Stimulated activated naive CD8-positive, alpha-beta T cell treated with anti-CD3 and anti-CD28 coated beads, Interleukin-15, Interleukin-2, amounts not matched to agents 100 ng/mL and 50 ng/mL, for 24 hours (primary cell): ENCODE results near the gene ERP27.

Source experiments
- H3K27ac Mint-ChIP-seq: one replicate; pipeline ENCODE4 v1.8.0; 2021; ENCODE audit warnings: mild to moderate bottlenecking, mixed read lengths
- H3K27me3 Mint-ChIP-seq: one replicate; pipeline ENCODE4 v1.8.0; 2021; ENCODE audit warnings: mixed read lengths
- H3K36me3 Mint-ChIP-seq: one replicate; pipeline ENCODE4 v1.8.0; 2021; ENCODE audit warnings: low read depth, mixed read lengths
- H3K4me1 Mint-ChIP-seq: one replicate; pipeline ENCODE4 v1.8.0; 2021; ENCODE audit warnings: low read depth, mixed read lengths
- H3K4me3 Mint-ChIP-seq: one replicate; pipeline ENCODE4 v1.8.0; 2021; ENCODE audit warnings: mild to moderate bottlenecking, mixed read lengths
- H3K9me3 Mint-ChIP-seq: one replicate; pipeline ENCODE4 v1.8.0; 2021; ENCODE audit warnings: mixed read lengths

The ERP27 gene

DNA sequence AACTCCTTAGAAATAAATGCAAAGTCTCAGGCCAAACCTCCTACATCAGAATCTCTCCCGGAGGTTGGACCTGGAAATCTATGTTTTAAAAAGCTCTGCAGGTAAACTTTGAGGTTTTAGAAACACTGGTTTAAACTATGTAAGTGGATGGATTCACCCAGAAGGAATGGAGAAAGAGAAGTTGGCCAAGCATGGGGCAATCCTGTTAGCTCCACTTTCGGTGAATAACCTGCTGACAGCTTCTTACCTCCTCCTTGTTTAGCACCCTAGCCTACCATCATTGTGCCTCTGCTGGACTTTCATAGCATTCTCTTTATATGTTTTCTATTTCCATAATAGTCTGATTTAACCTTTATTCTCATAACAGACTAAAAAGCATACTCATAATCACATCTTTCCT is 26.1 kb upstream of the ERP27 start:
- peaks cover 55% of the 10 kb centered on the region for H3K4me1 Mint-ChIP-seq

GRCh38 chr12:14963520-14963919 is 25.2 kb upstream of the ERP27 start:
- H3K4me3 Mint-ChIP-seq = peak overlapping the region; percentile 1
- peaks cover 57% of the 10 kb centered on the region for H3K4me1 Mint-ChIP-seq
- peaks cover 14% of the 10 kb centered on the region for H3K36me3 Mint-ChIP-seq
- peak overlapping the region; percentile 36 for H3K27ac Mint-ChIP-seq
- no peaks in the 10 kb centered on the region for H3K9me3 Mint-ChIP-seq
- H3K27me3 Mint-ChIP-seq = no peaks in the 10 kb centered on the region

More for the DNA sequence above, 26.1 kb upstream of the ERP27 start:
- H3K27ac Mint-ChIP-seq = peak overlapping the region; percentile 36
- no peak overlapping the region for H3K4me3 Mint-ChIP-seq
- no peaks in the 10 kb centered on the region for H3K9me3 Mint-ChIP-seq
- H3K36me3 Mint-ChIP-seq = peaks cover 7% of the 10 kb centered on the region
- H3K27me3 Mint-ChIP-seq = no peaks in the 10 kb centered on the region

DNA sequence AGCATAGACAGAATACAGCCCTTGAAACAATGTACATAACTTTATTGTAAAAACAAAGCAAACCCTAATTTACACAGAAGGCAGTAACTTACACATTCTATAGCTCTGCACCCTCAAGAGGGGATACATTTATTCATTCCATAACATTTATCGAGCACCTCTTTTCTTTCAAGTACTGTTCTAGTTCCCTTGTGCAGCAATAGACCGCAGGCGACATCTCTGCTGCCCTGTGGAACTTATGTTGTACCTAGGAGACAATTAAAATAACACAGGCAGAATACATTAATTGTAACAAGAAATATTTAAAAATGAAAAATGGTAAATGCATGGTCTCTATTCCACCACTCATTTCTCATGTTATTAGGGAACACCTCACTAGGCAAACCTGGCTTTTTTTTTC is 24.5 kb upstream of the ERP27 start:
- Mint-ChIP-seq H3K27me3 (no peaks in the 10 kb centered on the region), H3K9me3 (no peaks in the 10 kb centered on the region), H3K4me1 (peaks cover 60% of the 10 kb centered on the region), H3K4me3 (peak overlapping the region; percentile 99), H3K27ac (peak overlapping the region; percentile 99), H3K36me3 (peaks cover 21% of the 10 kb centered on the region)

GRCh38 chr12:14962153-14962539 is 23.8 kb upstream of the ERP27 start:
- Mint-ChIP-seq H3K27me3 (no peaks in the 10 kb centered on the region), H3K4me1 (peaks cover 60% of the 10 kb centered on the region), H3K9me3 (no peaks in the 10 kb centered on the region), H3K4me3 (peak overlapping the region; percentile 99), H3K36me3 (peaks cover 25% of the 10 kb centered on the region), H3K27ac (peak overlapping the region; percentile 99)

DNA sequence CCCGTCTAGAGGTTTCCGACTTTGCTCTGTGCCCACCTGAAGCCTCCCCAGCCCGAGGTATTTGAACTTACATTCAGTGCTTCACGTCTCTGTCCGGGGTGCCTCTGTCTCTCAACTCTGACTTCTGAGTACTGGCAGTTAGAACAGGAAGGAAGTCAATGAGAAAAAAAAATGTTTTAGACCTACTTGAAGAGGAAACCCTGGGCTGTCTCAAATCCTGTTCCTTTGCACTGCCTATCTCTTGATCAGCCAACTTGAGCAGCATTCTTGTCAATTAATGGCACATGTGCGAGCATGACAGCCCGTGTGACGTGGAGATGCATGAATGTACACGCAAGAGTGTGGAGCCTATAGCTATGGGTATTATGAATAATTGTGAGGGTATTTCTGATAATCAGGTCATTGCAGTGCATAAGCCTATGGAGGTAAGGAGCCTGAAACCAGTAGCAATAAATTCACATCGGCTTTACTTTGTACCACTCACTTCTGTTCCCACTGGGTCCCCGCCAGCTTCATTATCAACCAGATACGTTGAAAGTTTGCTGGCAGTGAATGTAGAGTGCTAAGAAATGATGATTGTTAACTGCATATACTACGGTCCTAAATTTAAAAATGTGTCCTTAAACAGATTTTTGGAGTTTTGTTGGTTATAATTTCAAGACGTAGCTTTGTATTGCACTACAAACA is 23.3 kb upstream of the ERP27 start, which contains the start of gene ARHGDIB:
Gene ARHGDIB, minus strand, starts transcription at position 136 of the 687 bp plus-strand sequence. CDS start 10,889 bp downstream, outside the sequence.
- Mint-ChIP-seq H3K27me3 (no peaks in the 10 kb centered on the region), H3K36me3 (peaks cover 25% of the 10 kb centered on the region), H3K9me3 (no peaks in the 10 kb centered on the region), H3K27ac (peak within 1 kb of the TSS; percentile 99), H3K4me1 (peaks cover 62% of the 10 kb centered on the region), H3K4me3 (peak within 1 kb of the TSS; percentile 99)

GRCh38 chr12:14960548-14961465 is 22.5 kb upstream of the ERP27 start:
- peak overlapping the region; percentile 99 for H3K4me3 Mint-ChIP-seq
- H3K27me3 Mint-ChIP-seq = no peaks in the 10 kb centered on the region
- H3K27ac Mint-ChIP-seq = peak overlapping the region; percentile 99
- no peaks in the 10 kb centered on the region for H3K9me3 Mint-ChIP-seq
- peaks cover 70% of the 10 kb centered on the region for H3K4me1 Mint-ChIP-seq
- peaks cover 25% of the 10 kb centered on the region for H3K36me3 Mint-ChIP-seq

GRCh38 chr12:14959916-14960496 is 21.7 kb upstream of the ERP27 start:
- Mint-ChIP-seq H3K4me3 (peak overlapping the region; percentile 99), H3K9me3 (no peaks in the 10 kb centered on the region), H3K36me3 (peaks cover 25% of the 10 kb centered on the region), H3K27ac (peak overlapping the region; percentile 99), H3K27me3 (no peaks in the 10 kb centered on the region), H3K4me1 (peaks cover 67% of the 10 kb centered on the region)

GRCh38 chr12:14959463-14959862 is 21.1 kb upstream of the ERP27 start:
- Mint-ChIP-seq H3K4me1 (peaks cover 67% of the 10 kb centered on the region), H3K27ac (peak overlapping the region; percentile 99), H3K4me3 (peak overlapping the region; percentile 99), H3K9me3 (no peaks in the 10 kb centered on the region), H3K36me3 (peaks cover 28% of the 10 kb centered on the region), H3K27me3 (no peaks in the 10 kb centered on the region)

- Mint-ChIP-seq H3K4me1 (peaks cover 67% of the 10 kb centered on the region), H3K27me3 (no peaks in the 10 kb centered on the region), H3K9me3 (no peaks in the 10 kb centered on the region), H3K4me3 (peak overlapping the region; percentile 99), H3K27ac (peak overlapping the region; percentile 99), H3K36me3 (peaks cover 31% of the 10 kb centered on the region)
These were observed 20.7 kb upstream of the ERP27 start for GRCh38 chr12:14959126-14959440.

DNA sequence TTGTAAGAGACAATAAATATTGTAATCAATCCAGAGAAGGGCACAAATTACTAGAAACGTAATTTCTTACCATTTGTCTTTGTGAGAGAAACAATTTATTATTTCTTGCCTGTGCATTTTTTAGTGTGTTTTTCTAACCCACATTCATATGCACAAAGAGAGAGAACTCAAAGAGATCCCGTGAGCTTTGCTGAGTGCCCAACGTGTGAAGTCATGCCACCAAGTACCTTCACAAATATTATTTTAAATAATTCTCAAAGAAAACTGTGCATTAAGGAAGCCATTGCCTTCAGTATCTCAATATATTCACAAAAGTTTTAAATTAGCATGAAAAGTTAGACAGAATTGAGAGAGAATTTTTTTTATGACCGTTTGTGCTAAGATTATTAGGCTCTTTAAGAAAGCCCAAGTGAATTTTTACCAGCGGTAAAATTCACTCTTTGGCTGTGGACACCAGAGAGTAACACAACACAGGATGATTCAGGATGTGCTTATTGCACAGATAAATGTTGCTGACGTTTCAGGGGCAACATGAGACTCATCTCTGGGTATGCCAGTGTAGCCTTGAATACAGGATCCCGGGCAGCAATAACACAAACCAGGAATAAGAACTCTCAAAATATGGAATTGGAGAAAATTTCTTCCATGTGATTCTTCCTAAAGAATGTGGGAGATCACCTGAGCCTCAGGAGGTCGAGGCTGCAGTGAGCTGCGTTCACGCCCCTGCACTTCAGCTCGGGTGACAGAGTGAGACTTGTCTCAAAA is 20.2 kb upstream of the ERP27 start:
- Mint-ChIP-seq H3K9me3 (no peaks in the 10 kb centered on the region), H3K27me3 (no peaks in the 10 kb centered on the region), H3K27ac (peak overlapping the region; percentile 99), H3K4me3 (peak overlapping the region; percentile 99), H3K4me1 (peaks cover 67% of the 10 kb centered on the region), H3K36me3 (peaks cover 31% of the 10 kb centered on the region)

DNA sequence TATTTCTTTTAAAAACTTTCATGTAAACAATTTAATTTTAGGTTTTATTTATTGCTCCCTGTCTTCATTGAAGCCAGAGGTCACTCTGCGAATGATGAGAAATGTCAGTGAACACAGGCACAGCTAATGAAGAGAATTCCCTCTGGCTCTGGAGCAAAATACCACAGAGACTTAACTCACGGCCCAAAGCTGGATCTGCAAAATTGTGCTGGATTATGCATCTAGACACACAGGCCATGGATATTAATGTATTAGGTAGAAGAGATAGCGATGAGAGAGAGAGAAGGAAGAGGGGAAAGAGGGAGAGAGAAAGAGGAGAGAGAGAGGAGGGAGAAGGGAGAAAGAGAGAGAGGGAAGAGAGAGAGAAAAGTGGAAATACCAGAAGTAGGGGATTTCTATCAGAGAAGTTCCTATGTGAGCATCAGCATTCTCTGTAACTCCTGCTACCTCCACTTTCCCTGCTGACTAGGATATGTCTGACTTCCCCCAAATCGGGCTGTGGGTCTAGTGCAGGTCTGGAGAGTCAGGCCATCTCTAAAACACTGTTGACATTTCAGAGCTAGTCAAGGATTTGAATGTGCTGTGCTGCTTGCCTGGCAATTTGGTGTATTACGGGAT is 19.3 kb upstream of the ERP27 start:
- H3K9me3 Mint-ChIP-seq = no peaks in the 10 kb centered on the region
- peaks cover 72% of the 10 kb centered on the region for H3K4me1 Mint-ChIP-seq
- H3K36me3 Mint-ChIP-seq = peaks cover 36% of the 10 kb centered on the region
- H3K27ac Mint-ChIP-seq = peak overlapping the region; percentile 99
- peak overlapping the region; percentile 99 for H3K4me3 Mint-ChIP-seq
- H3K27me3 Mint-ChIP-seq = no peaks in the 10 kb centered on the region

DNA sequence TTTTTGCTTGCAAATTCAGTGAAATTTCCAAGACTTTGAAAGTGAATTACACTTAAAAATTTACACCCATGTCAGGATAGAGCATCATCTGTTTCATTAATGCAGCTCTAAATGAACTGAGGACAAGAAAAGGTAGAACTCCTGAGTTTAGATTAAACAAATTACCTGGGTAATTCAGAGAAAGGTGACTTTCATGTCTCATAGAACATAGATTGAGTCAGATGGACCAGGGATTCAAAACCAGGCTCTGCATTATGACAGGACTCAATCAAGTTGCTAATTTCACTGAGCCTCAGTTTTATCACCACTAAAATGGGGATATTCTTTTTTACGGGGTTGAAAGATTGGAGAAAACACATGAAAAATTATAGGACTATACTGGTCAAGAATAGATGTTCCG is 18.6 kb upstream of the ERP27 start:
- peak overlapping the region; percentile 99 for H3K27ac Mint-ChIP-seq
- H3K4me1 Mint-ChIP-seq = peaks cover 79% of the 10 kb centered on the region
- peak overlapping the region; percentile 99 for H3K4me3 Mint-ChIP-seq
- H3K36me3 Mint-ChIP-seq = peaks cover 41% of the 10 kb centered on the region
- H3K27me3 Mint-ChIP-seq = no peaks in the 10 kb centered on the region
- H3K9me3 Mint-ChIP-seq = no peaks in the 10 kb centered on the region

- H3K4me1 Mint-ChIP-seq = peaks cover 86% of the 10 kb centered on the region
- peaks cover 47% of the 10 kb centered on the region for H3K36me3 Mint-ChIP-seq
- no peaks in the 10 kb centered on the region for H3K9me3 Mint-ChIP-seq
- H3K27me3 Mint-ChIP-seq = no peaks in the 10 kb centered on the region
- peak overlapping the region; percentile 99 for H3K4me3 Mint-ChIP-seq
- peak overlapping the region; percentile 99 for H3K27ac Mint-ChIP-seq
These were observed 17.9 kb upstream of the ERP27 start for GRCh38 chr12:14956024-14956891.
